Nucleus accumbens (tissue), 56 donors: ENCODE data around the gene HEATR9.
"Not testable (repeated sequence)": the region's sequence is repeated elsewhere in the genome, so short reads cannot be mapped to it uniquely, and the experiment has no call there.

Experiments used
- DNase-seq, 56 donors: peaks; one replicate each; lab custom pipeline; 2025; lab: John Stamatoyannopoulos, UW

The HEATR9 gene

GRCh38 chr17:35868737-35869136 lies at the start of gene HEATR9:
Gene HEATR9 (minus strand): TSS chr17:35868891. CDS start chr17:35868742, 149 bp downstream.
- no peak for DNase-seq

GRCh38 chr17:35917519-35918213 lies 49.0 kb upstream of the HEATR9 start:
- no peak for DNase-seq

DNA sequence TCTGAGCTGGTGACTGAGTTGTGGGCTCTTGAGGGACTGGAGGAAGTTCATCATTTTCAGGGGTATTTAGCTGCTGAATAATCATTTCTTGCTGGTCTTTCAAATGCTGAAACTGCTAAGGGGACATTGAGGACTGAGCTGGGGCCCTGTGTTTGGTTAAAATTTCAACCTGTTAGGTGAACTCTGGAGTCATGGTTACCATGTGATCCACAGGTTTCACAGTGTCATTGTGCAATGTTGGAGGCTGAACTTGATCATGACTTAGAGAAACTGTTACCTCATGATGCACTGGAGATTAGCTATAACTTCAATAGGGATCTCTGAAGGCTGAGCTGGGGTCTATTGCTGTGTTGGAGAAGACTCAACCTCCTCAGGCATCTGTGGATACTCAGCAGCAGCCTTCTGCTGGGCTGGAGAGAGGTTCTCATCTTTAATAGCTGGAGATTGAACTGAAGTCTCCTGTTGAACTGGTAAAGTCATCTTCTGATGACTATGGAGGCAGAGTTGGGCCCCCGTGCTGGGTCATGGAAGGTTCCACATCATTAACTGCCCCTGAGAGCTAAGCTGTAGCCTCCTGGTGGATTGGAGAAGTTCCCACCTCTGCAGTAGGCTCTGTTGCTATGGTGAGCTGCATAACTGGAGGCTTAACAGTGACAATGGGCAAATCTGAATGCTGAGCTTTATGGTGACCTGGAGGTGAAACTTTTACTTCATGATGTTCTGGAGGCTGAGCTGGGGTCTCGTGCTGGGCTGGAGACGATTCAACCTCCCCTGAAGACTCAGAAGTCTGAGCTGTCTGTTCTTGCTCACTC lies 46.7 kb upstream of the HEATR9 start:
- no peak for DNase-seq

- DNase-seq, result no peak
Observed at GRCh38 chr17:35914354-35914753, 45.7 kb upstream of the HEATR9 start.

DNA sequence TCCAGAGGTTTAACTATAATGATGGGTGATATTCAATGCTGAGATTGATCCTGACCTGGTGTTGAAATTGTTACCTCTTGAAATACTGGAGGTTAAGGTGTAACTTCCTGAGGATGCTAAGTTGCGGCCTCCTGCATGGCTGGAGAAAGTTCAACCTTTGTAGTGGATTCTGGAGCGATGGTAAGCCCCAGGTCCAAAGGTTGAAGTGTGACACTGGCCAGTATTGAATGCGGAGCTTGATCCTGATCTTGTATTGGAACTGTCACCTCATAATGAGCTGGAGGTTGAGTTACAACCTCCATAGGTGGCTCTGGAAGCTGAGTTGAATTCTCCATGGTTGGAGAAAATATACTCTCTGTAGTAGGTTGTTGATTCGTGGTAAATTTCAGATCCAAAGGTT lies 44.9 kb upstream of the HEATR9 start:
- no peak for DNase-seq

DNA sequence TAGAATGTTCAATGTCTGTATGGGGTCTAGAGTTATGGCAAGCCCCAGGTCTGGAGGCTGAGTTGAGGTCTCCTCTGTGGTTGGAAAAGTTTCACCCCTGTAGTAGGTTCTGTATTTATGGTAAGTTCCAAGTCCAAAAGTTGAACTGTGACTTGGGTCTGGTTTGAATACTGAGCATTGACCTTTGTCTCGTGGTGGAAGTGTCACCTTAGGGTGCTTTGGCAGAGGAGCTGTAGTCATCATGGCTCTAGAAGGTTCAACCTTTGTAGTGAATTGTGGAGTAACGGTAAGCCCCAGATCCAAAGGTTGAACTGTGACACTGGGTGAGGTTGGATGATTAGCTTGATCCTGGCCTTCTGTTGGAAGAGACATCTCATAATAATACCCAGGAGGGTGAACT lies 44.3 kb upstream of the HEATR9 start:
- DNase-seq, result no peak

DNA sequence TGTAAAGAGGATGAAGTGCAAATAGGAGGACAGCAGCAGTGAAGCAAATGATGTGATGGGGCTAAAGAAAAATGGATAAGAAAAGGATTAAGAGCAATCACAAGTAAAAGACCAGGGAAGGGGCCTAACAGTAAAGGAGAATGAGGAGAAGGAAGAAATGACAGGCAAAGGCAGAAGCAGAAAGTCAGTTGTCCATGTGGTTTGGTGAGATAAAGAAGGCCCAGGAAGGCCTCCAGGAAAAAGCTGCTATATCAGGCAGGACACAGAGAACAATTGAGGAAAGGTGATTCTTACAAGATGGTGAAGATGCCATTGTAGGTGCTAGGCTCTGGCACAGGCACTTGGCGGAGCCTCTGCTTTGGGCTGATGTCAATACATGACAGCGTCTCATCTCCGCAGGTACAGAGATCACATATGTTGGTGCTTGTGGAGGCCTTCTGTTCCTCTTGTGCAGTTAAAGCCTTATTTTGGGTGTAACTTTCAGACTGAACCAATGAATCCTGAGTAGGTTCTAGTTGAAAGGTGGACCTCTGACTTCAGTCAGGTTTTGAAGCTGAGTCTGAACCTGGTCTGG lies 43.7 kb upstream of the HEATR9 start:
- DNase-seq, result no peak

DNA sequence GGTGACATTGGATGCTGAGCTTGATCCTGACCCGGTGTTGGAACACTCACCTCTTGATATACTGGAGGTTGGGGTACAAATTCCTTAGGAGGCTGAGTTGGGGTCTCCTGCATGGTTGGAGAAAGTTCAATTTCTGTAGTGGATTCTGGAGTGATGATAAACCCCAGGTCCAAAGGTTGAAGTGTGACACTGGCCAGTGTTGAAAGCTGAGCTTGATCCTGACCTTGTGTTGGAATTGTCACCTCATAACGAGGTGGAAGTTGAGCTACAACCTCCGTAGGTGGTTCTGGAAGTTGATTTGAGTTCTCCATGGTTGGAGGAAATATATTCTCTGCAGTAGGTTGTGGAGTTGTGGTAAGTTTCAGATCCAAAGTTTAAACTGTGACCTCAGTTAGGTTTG lies 40.7 kb upstream of the HEATR9 start:
- DNase-seq, result no peak

GRCh38 chr17:35907691-35908090 lies 39.0 kb upstream of the HEATR9 start:
- DNase-seq, result no peak

DNA sequence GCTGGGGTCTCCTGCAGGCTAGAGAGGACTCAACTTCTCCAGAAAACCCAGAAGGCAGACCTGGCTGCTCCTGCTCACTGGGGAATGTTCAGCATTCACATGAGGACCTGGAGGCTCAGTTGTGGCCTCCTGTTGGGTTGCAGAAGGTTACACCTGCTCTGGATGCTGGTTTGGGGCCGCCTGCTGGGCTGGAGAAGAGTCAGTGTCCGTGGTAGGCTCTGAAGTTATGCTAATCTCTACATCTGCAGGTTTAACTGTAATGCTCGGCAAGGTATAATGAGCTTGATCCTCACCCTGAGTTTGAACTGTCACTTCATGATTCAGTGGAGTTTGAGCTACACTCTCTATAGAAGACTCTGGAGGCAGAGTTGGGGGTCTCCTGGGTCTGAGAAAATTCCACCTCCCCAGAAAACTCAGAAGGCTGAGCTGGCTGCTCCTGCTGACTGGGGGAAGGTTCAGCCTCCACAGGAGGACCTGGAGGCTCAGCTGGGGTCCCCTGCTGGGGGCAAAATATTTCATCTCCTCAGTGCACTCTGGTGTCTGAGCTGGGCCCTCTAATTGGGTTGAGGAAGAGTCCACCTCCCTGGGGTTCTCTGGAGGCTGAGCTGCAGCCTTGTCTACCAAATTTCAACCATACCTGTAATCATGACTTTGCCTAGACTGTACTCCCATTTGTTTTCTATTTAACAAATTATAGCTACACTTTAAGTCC lies 38.4 kb upstream of the HEATR9 start:
- no peak for DNase-seq

DNA sequence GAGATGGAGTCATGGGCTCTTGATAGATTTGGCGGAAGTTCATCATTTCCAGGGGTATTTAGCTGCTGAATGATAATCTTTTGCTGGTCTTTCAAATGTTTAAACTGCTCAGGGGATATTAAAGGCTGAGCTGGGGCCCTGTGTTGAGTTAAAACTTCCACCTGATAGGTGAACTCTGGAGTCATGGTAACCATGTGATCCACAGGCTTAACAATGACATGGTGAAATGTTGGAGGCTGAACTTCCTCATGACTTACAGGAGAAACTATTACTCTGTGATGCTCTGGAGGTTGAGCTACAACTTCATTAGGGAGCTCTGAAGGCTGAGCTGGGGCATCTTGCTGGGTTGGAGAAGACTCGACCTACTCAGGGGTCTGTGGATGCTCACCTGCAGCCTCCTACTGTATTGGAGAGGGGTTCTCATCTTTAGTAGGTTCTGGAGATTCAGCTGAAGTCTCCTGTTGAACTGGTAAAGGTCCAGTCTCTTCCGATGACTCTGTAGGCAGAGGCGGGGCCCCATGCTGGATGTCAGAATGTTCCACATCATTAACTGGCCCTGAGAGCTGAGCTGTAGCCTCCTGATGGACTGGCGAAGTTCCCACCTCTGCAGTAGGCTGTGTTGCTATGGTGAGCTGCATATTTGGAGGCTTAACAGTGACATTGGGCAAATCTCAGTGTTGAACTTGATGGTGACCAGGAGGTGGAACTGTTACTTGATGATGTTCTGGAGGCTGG lies 37.7 kb upstream of the HEATR9 start:
- no peak for DNase-seq

DNA sequence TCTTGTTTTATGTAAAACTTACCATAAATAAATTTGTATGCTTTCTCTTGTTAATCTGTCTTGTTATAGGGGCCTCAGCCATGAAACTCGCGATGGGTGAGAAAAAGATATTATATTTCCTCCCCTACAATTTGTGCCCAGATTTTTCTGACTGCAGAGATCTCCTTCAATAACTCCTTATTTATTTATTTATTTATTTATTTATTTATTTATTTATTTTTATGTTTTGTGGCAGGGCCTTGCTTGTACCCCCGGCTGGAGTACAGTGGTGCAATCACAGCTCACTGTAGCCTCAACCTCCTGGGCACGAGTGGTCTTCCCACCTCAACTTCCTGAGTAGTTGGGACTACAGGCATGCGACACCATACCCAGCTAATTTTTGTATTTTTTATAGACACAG lies 34.8 kb upstream of the HEATR9 start:
- no peak for DNase-seq

GRCh38 chr17:35901631-35902175 lies 33.0 kb upstream of the HEATR9 start:
- DNase-seq, result no peak

- no peak for DNase-seq
Observed at GRCh38 chr17:35900708-35901480, 32.2 kb upstream of the HEATR9 start.

- DNase-seq, result no peak
Observed at GRCh38 chr17:35900280-35900679, 31.6 kb upstream of the HEATR9 start.

DNA sequence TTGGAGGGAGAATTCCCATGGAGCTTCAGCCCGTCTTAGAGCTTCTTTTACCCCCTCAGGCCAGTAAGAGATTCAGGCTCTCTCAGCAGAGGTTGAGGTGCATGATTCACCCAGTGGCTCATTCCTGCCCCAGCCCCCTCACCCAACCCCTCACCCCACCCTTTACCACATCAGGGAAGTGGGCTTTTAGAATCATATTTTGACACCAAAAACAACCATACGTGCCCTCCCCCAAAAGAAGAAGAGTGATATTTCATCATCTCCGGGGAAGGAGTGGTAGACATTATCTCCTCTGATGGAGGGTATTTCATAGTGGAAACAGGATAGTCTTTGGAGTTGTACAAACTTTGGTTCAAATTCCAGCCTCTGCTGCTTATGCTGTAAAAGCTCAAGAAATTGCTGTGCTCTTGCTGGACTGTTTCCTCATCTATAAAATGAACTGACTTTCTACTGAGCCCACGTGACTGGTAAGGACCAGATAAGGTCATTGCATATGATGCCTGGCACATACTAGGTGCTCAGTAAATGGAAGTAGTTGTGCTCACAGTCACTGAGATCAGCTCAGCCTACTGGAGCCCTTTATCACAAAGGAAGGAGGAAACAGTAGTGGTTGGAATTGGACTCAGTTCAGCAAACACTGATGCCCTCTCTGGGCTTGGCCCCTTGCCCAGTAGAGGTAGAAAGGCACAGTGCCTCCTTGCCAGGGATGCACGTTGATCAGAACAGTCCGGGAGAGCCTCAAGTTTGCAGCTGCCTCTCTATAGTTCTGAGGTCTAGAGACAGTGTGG lies 29.8 kb upstream of the HEATR9 start:
- no peak for DNase-seq

GRCh38 chr17:35897772-35898171 lies 29.1 kb upstream of the HEATR9 start:
- not testable (repeated sequence) for DNase-seq
